Stomach smooth muscle (tissue), 2 donors: Measurements from ENCODE around the gene SERBP1.

Source experiments
- H3K27ac ChIP-seq: one replicate; pipeline ENCODE4 v1.7.0; 2013; ENCODE audit warnings: mild to moderate bottlenecking, low read length, inconsistent platforms
- H3K27me3 ChIP-seq, 2 donors: one replicate each; pipeline ENCODE4 v1.7.0; 2013; ENCODE audit warnings: low read length in 2 of 2; ENCODE audit not compliant: insufficient read depth in 2 of 2, control insufficient read depth in 1 of 2
- H3K36me3 ChIP-seq, 2 donors: one replicate each; pipeline ENCODE4 v1.7.0; 2013; ENCODE audit warnings: low read length in 2 of 2; ENCODE audit not compliant: control insufficient read depth in 2 of 2, insufficient read depth in 2 of 2
- H3K4me1 ChIP-seq: one replicate; pipeline ENCODE4 v1.7.0; 2013; ENCODE audit warnings: low read length; ENCODE audit not compliant: control insufficient read depth, insufficient read depth
- H3K4me3 ChIP-seq, 2 donors: one replicate each; pipeline ENCODE4 v1.7.0; 2013; ENCODE audit warnings: low read length in 2 of 2
- H3K9ac ChIP-seq, 2 donors: one replicate each; pipeline ENCODE4 v1.7.0; 2013; ENCODE audit warnings: low read length in 2 of 2, mild to moderate bottlenecking in 1 of 2
- H3K9me3 ChIP-seq, 2 donors: one replicate each; pipeline ENCODE4 v1.7.0; 2013; ENCODE audit warnings: low read length in 2 of 2; ENCODE audit not compliant: control insufficient read depth in 2 of 2
- donor health status: healthy.
- donor health status: Pancreatic carcinoma.

The SERBP1 gene

DNA sequence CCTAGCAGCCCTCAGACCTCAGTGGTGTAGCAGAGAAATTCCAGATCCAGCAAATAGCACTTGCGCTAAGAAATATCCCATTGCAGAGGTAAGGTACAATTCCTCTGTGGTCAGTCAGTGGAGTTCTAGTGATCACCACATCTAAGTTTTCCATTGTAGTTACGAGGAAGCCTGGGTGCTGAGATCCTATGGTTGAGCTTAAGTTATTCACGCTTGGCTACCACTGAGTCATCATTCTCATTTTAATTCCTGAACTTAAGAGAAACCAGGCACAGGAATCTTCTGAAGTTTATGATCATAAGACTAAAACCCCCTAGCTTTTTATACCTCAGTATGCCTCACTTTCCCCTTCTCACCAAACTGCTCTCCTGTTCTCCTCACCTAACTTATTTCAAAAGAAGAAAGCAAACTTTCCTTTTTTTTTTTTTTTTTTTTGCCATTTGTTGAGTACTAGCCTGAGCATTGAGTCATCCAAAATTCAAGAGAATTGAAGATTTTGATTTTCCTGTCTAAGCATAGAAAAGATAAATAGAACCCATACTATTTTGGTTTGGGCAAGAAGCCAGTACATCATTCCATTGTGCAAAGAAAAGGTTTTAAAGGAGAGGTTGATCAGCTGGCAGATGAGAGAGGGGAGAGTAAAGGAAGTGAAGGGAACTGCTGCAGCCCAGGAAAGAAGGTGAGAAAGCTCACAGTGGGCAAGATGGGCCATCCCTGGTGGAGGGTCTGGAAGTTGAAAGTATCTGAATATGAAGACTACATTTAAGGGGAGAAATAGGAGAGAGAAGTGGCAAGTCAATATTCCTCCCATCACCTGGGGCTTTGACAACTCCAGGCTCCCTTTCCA is 39.9 kb downstream of the SERBP1 start:
- Histone ChIP-seq H3K4me3 (no peak overlapping the region), H3K36me3 (peaks cover 0 to 2% of the 10 kb centered on the region in 2 donors), H3K4me1 (no peaks in the 10 kb centered on the region), H3K27me3 (no peaks in the 10 kb centered on the region), H3K9me3 (no peaks in the 10 kb centered on the region), H3K27ac (no peak overlapping the region), H3K9ac (no peak overlapping the region)

DNA sequence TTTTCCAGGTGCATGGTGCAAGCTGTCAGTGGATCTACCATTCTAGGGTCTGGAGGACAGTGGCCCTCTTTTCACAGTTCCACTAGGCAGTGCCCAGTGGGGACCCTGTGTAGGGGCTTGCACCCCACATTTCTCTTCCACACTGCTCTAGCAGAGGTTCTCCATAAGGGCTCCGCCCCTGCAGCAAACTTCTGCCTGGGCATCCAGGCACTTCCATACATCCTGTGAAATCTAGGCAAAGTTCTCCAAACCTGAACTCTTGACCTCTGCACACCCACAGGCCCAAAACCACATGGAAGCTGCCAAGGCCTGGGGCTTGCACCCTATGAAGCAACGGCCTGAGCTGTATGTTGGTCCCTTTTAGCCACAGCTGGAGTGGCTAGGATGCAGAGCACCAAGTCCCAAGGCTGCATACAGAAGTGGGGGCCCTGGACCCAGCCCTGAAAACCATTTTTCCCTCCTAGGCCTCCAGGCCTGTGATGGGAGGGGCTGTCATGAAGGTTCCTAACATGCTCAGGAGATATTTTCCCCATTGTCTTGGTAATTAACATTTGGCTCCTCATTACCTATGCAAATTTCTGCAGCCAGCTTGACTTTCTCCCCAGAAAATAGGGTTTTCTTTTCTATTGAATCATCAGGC is 46.1 kb downstream of the SERBP1 start:
- Histone ChIP-seq H3K27me3 (no peaks in the 10 kb centered on the region), H3K4me3 (no peak overlapping the region), H3K27ac (no peak overlapping the region), H3K9ac (no peak overlapping the region), H3K36me3 (no peaks in the 10 kb centered on the region), H3K4me1 (no peaks in the 10 kb centered on the region), H3K9me3 (peaks cover 0 to 7% of the 10 kb centered on the region in 2 donors)

DNA sequence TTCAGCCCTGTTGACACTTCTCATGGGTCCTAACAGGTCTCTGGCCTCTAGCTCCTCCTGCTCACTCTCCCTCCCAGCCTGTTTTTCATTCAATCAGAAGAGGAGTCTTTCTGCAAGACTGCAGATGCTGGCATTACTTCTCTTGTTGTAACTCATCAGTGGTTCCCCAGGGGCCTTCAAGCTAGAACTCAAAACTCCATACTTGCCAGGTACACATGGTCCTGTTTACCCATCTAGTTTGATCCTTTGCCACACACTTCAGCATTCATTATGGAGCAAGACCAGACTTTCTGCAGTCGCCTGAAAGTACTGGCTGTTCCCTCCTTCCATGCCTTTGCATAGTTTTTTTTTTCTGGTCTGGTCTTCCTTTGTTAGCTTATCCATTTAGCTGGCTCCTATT is 47.9 kb downstream of the SERBP1 start:
- Histone ChIP-seq H3K27ac (no peak overlapping the region), H3K4me3 (no peak overlapping the region), H3K9ac (no peak overlapping the region), H3K4me1 (no peaks in the 10 kb centered on the region), H3K9me3 (peaks cover 0 to 7% of the 10 kb centered on the region in 2 donors), H3K36me3 (no peaks in the 10 kb centered on the region), H3K27me3 (no peaks in the 10 kb centered on the region)

DNA sequence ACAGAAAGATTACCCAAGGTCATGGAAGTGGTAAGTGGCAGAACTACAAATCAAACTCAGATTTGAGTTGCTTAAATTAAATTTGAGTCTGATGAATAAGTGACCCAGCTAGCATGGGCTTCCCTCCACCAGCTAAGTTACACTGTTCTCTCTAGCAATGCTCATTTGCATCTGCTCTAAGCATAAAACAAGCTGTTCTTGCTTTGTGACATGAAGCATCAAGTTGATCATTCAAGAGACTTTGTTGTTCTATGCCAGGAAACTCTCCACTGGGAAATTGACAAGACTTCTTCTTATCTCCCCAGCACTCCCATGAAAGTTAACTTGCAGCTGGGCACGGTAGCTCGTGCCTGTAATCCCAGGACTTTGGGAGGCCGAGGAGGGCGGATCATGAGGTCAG is 49.0 kb downstream of the SERBP1 start:
- Histone ChIP-seq H3K4me1 (no peaks in the 10 kb centered on the region), H3K36me3 (no peaks in the 10 kb centered on the region), H3K9ac (no peak overlapping the region), H3K27ac (no peak overlapping the region), H3K4me3 (no peak overlapping the region), H3K9me3 (peaks cover 0 to 7% of the 10 kb centered on the region in 2 donors), H3K27me3 (no peaks in the 10 kb centered on the region)

DNA sequence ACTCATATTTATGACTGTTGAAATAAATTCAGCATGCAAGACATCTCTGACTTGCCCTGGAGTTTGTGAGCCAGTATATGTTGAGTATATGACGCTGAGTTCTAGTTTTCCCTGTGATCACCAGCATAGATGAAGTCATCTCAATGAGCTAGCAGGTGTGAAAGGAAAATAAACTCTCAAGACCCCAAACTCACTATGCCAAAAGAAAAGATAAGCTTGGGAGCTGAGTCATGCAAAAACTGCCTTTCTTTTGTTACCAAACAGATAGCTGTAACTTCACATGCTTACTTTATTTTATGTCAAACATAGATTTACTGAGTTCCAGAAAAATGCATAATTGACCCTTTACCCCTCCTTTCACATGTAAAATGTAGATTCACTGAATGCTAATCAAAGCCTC is 52.9 kb downstream of the SERBP1 start:
- Histone ChIP-seq H3K4me3 (no peak overlapping the region), H3K27ac (no peak overlapping the region), H3K36me3 (no peaks in the 10 kb centered on the region)

DNA sequence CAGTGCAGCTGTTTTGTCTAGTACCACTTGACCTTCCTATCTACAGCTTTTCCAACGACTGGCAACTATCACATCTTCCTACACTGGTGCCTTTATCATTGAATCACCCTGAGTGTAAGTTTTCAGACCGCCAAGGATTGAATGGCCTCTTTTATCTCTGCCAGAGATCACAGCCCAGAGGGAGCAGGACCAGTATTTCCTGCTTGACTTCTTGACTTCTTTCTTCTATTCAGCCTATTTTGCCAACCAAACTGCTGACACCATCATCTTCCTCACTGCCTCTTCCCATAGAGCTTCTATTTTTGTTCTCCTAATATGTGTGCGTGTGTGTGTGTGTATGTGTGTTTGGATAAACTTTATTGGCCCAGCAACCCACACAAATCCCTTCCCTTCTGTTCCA is 53.8 kb downstream of the SERBP1 start:
- Histone ChIP-seq H3K9ac (no peak overlapping the region), H3K27ac (no peak overlapping the region), H3K9me3 (no peaks in the 10 kb centered on the region), H3K4me3 (no peak overlapping the region), H3K4me1 (no peaks in the 10 kb centered on the region), H3K36me3 (no peaks in the 10 kb centered on the region), H3K27me3 (no peaks in the 10 kb centered on the region)

More for the DNA sequence above, 52.9 kb downstream of the SERBP1 start:
- Histone ChIP-seq H3K9ac (no peak overlapping the region), H3K4me1 (no peaks in the 10 kb centered on the region), H3K27me3 (no peaks in the 10 kb centered on the region), H3K9me3 (no peaks in the 10 kb centered on the region)

DNA sequence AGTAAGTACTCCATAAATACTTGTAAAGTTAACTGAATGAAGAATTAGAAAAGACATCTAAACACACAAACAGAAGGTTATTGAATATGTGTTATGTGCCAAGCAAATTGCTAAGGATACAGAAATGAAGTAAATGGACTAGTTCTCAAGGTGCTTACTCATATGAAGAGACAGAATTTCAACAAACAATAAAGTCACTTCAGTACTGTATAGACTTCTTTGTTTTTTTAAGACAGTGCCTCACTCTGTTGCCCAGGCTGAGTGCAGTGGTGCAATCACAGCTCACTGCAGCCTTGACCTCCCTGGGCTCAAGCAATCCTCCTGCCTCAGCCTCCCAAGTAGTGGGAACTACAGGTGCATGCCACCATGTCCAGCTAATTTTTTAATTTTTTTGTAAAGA is 57.3 kb downstream of the SERBP1 start:
- Histone ChIP-seq H3K27me3 (no peaks in the 10 kb centered on the region), H3K4me3 (no peak overlapping the region), H3K9ac (no peak overlapping the region), H3K9me3 (no peaks in the 10 kb centered on the region), H3K27ac (no peak overlapping the region), H3K36me3 (no peaks in the 10 kb centered on the region), H3K4me1 (no peaks in the 10 kb centered on the region)

DNA sequence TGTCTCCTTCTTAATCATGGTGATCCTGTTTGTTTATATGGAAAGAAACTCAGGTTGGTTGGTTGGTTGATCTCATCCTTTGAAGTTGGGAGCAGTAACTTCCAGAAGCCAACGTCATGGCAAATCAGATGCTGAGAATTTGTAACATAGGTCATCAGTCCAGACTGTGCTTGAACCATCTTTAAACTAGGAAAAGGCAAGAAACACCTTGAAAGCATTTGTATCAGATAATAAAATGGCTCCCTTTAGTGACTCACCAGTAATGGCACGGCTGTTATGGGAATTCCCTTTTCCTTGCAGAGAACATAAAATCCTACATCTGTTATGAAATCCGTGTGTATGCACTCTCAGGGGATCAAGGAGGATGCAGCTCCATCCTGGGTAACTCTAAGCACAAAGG is 58.1 kb downstream of the SERBP1 start:
- H3K27me3 ChIP-seq = no peaks in the 10 kb centered on the region
- H3K27ac ChIP-seq = no peak overlapping the region
- H3K36me3 ChIP-seq = no peaks in the 10 kb centered on the region
- H3K4me3 ChIP-seq = no peak overlapping the region
- H3K9ac ChIP-seq = no peak overlapping the region
- no peaks in the 10 kb centered on the region for H3K4me1 ChIP-seq
- H3K9me3 ChIP-seq = no peaks in the 10 kb centered on the region

DNA sequence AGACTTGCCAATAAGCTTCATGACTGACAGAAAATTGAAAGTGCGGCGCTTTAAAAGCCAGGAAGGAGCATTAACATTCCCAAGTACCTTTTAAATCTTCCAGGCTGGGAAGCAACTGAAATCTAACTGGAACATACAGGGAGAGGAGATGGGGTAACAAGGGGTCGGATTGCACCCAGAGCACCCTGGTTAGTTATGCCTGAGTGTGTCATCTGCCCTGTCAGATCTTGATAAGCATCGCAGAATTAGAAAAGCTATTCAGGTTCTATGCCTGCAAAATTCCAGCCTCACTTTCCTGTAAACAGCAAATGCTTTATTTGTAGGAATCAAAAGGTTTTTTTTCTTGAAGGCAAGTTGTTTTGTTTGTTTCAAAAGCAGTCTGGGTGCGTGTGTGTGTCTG is 58.5 kb downstream of the SERBP1 start:
- Histone ChIP-seq H3K4me3 (no peak overlapping the region), H3K9me3 (no peaks in the 10 kb centered on the region)

DNA sequence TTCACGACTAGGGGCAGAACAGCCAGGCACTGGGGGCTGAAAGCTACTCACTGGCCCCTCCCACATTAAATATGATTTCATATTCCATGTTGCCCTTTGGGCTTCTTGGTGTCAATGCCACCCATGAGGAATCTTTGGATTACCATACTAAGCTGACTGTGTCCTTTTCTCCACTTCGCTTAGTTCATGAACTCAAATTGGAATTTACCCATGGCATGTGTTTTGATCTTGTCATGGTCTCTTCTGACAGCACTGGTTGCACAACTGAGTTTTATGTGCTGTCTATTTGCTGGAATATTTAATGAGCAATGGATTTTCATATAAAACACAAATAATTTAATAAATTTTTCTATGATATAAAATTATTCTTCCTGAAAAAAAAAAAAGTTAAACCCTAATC is 59.2 kb downstream of the SERBP1 start:
- Histone ChIP-seq H3K27me3 (no peaks in the 10 kb centered on the region), H3K4me3 (no peak overlapping the region), H3K9me3 (no peaks in the 10 kb centered on the region), H3K36me3 (no peaks in the 10 kb centered on the region), H3K4me1 (no peaks in the 10 kb centered on the region), H3K9ac (no peak overlapping the region), H3K27ac (no peak overlapping the region)

More for the DNA sequence above, 58.5 kb downstream of the SERBP1 start:
- H3K4me1 ChIP-seq = no peaks in the 10 kb centered on the region
- H3K27me3 ChIP-seq = no peaks in the 10 kb centered on the region
- H3K9ac ChIP-seq = no peak overlapping the region
- H3K27ac ChIP-seq = no peak overlapping the region
- no peaks in the 10 kb centered on the region for H3K36me3 ChIP-seq

DNA sequence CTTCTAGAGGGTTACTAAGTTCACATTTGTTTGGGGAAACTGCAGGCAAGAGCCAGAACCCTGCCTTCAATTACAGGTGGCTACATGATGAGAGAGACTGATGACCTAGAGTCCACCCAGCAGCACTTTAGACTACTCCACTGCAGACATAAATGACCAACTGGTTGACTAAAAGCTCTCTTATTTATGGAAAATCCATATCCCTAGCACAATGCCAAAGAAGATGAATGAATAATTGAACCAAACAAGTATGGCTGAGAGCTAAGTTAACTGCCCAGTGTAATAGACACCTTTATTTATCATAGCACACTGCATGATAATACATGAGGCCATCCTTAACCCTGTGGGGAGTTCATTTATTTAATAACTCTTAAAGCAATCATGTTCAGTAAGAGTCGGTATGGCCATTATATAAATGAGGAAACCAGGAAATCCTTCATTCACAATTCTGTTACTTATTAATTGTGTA is 62.1 kb downstream of the SERBP1 start:
- Histone ChIP-seq H3K4me3 (no peak overlapping the region), H3K9me3 (no peaks in the 10 kb centered on the region), H3K27me3 (no peaks in the 10 kb centered on the region), H3K9ac (no peak overlapping the region), H3K4me1 (no peaks in the 10 kb centered on the region), H3K36me3 (no peaks in the 10 kb centered on the region), H3K27ac (no peak overlapping the region)
